Urinary bladder (tissue), 4 donors: ENCODE data around the gene TLR5. TPM values are rescaled to one million over a fixed set of nuclear protein-coding genes. Genes with fewer than 3 reads are reported as not detected.
A peak's percentile ranks its signal among the peaks of the same experiment; 100 is the strongest.

Experiments
- DNase-seq: peaks from one replicate; pipeline ENCODE4 v3.0.0-alpha.2; 2015; ENCODE audit errors: extremely low spot score
- H3K27ac ChIP-seq: one replicate; pipeline ENCODE4 v1.5.1; 2013; ENCODE audit warnings: low read depth, mild to moderate bottlenecking, moderate library complexity
- H3K36me3 ChIP-seq: one replicate; pipeline ENCODE4 v1.6.1; 2013; ENCODE audit warnings: mild to moderate bottlenecking, moderate library complexity; ENCODE audit not compliant: insufficient read depth
- H3K4me1 ChIP-seq: one replicate; pipeline ENCODE4 v1.6.1; 2013; ENCODE audit warnings: mild to moderate bottlenecking, moderate library complexity; ENCODE audit not compliant: insufficient read depth
- H3K4me3 ChIP-seq: one replicate; pipeline ENCODE4 v1.5.1; 2013; ENCODE audit warnings: low read depth, low read length
- WGBS: extraction: QIAGEN DNeasy Blood & Tissue Kit; methylation state at CpG from one replicate; pipeline ENCODE4 v1.1.7; 2013; 5-methylcytosine and 5-hydroxymethylcytosine counted together
- polyA plus RNA-seq: library from polyadenylated mRNA; stranded (reverse); fragments of 200-250 nt; gene quantifications from one replicate; pipeline ENCODE4 v1.2.3, GENCODE V29; 2013
- total RNA-seq: library from RNA; depleted of rRNA; stranded (reverse); fragments of >200 nt; gene quantifications from one replicate; pipeline ENCODE4 v1.2.3, GENCODE V29; 2014
- donor health status: healthy with polysubstance abuse.
- donor health status: healthy.

Gene TLR5, protein sequence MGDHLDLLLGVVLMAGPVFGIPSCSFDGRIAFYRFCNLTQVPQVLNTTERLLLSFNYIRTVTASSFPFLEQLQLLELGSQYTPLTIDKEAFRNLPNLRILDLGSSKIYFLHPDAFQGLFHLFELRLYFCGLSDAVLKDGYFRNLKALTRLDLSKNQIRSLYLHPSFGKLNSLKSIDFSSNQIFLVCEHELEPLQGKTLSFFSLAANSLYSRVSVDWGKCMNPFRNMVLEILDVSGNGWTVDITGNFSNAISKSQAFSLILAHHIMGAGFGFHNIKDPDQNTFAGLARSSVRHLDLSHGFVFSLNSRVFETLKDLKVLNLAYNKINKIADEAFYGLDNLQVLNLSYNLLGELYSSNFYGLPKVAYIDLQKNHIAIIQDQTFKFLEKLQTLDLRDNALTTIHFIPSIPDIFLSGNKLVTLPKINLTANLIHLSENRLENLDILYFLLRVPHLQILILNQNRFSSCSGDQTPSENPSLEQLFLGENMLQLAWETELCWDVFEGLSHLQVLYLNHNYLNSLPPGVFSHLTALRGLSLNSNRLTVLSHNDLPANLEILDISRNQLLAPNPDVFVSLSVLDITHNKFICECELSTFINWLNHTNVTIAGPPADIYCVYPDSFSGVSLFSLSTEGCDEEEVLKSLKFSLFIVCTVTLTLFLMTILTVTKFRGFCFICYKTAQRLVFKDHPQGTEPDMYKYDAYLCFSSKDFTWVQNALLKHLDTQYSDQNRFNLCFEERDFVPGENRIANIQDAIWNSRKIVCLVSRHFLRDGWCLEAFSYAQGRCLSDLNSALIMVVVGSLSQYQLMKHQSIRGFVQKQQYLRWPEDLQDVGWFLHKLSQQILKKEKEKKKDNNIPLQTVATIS
- total RNA-seq, result 5.7 TPM
- polyA plus RNA-seq, result 3.7 TPM

DNA sequence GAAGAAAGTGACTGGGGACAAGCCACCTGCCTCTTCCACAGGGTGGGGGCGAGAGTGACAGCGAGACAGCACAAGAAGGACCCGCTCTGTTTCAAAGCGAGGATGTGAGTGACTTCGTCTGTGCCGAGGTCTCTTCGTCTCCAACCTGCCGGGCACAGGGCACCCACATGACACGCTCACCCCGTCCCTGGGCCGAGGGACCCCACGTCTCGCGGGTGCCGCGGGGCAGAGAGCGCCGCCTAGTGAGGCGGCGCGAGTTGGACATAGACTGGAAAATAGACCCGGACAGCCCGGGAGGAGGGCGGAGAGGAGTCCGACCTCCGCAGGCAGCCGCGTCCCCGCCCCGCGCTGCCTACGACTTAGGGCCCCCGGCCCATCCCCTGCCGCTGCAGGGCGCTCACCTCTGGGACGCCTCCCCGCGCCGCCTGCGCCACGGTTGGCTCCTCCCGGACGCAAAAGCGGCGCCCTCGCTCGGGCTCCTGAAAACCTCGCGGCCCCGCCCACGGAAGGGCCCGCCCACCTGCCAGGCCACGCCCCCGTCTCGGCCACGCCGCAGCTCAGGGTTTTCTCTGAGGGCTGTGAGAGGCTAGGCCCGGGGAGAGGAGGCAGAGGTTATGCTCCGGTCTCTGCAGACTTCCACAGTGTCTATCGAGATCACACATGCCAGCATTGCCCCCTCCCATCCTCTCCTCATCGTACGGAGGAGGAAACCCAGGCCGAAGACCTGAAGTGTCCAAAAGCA lies at the start of gene TLR5:
Gene TLR5 (minus strand): TSS at position 454 of the 742 bp plus-strand sequence. CDS start 30,217 bp downstream, outside the sequence.
- no peak within 1 kb of the TSS for H3K27ac ChIP-seq

DNA sequence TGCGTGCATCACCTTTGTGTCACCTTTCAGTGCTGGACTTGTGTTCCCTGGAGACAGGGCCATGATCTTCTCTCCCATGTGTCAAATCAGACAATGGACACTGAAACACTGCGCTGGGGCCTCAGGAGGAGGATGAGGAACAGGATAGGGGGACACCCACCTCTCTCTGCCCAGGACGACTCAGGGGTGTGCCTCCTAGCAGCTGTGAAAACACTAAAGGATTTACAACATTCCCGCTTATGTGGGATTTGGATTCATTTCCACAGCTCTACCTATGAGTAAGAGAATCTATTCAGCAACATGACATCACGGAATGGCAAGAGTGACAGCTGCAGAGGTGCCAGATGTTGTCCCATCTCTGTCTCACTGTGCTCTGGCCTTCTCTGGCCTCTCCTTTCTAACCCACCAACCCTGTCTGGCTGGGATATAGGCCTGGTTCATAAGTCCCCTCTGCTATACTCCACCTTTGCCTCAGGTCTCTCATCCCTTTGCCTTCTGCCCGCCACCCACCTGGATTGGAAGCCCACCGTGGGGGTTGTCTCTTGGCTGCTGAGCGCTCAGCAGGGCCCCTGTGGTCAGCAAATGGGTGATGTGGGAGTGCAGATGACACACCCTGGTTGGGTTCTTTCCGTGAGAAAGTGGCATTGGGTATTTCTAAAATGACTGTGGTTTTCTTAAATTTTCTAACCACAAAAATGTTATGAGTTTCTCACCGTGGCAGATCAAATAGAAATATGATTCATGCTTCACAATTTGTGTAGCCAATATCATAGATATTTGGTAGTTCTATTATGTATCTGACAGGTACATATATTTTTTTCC lies 47.1 kb upstream of the TLR5 start:
- DNase-seq, result no peak
- Histone ChIP-seq H3K27ac (no peak overlapping the region), H3K36me3 (no peaks in the 10 kb centered on the region), H3K4me1 (no peaks in the 10 kb centered on the region), H3K4me3 (no peak overlapping the region)
- 69% methylated on average over 10 of the region's 10 CpGs for WGBS

More for the DNA sequence above, at the start of gene TLR5:
- Histone ChIP-seq H3K36me3 (no peaks in the 10 kb centered on the region), H3K4me3 (peak within 1 kb of the TSS; percentile 50), H3K4me1 (no peaks in the 10 kb centered on the region)
- DNase-seq, result no peak
- 5% methylated on average over 63 of the region's 63 CpGs for WGBS

- WGBS, result 66% methylated on average over 4 of the region's 4 CpGs
- H3K4me1 ChIP-seq, result no peaks in the 10 kb centered on the region
- no peak for DNase-seq
These were observed 46.5 kb upstream of the TLR5 start for GRCh38 chr1:223189525-223189902.

GRCh38 chr1:223188618-223189356 lies 45.7 kb upstream of the TLR5 start:
- H3K27ac ChIP-seq, result no peak overlapping the region
- no peak overlapping the region for H3K4me3 ChIP-seq
- no peaks in the 10 kb centered on the region for H3K36me3 ChIP-seq
- no peak for DNase-seq
- WGBS, result 75% methylated on average over 5 of the region's 5 CpGs
- no peaks in the 10 kb centered on the region for H3K4me1 ChIP-seq

More at GRCh38 chr1:223189525-223189902, 46.5 kb upstream of the TLR5 start:
- H3K27ac ChIP-seq, result no peak overlapping the region
- no peaks in the 10 kb centered on the region for H3K36me3 ChIP-seq
- H3K4me3 ChIP-seq, result no peak overlapping the region

GRCh38 chr1:223186800-223187199 lies 43.8 kb upstream of the TLR5 start:
- no peak overlapping the region for H3K4me3 ChIP-seq
- DNase-seq, result no peak
- H3K4me1 ChIP-seq, result no peaks in the 10 kb centered on the region
- WGBS, result 80% methylated on average over 3 of the region's 3 CpGs
- no peaks in the 10 kb centered on the region for H3K36me3 ChIP-seq
- no peak overlapping the region for H3K27ac ChIP-seq

GRCh38 chr1:223183268-223183862 lies 40.3 kb upstream of the TLR5 start:
- H3K36me3 ChIP-seq, result no peaks in the 10 kb centered on the region
- 89% methylated on average over 9 of the region's 9 CpGs for WGBS
- DNase-seq, result no peak
- H3K27ac ChIP-seq, result no peak overlapping the region
- H3K4me3 ChIP-seq, result no peak overlapping the region
- H3K4me1 ChIP-seq, result no peaks in the 10 kb centered on the region

DNA sequence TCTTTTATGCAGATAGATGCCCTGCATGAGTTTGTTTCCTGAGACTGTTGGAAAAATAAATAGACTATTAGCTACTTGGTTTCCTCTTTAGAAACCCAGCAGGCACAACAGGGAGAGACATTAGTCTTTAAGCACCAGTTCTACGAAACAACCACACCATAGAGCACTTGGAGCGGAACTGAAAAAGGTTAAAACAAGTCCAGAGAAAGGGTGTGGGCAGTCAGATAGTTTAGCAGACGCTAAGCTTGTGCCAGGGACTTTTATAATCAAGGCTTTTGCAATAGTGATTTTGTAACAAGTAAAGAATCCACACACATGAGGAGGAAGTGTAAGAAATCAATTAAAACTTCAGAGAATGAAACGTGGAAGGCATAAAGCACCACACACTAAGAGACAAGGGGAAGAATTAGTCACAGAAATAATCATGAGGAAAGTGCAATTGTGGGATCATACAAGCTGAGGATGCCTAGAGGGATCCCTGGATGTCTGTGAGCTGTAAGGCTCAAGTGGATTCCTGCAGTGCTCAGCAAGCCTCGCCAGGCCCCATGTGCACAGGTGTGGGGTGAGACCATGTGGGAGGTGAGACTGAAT lies 37.8 kb upstream of the TLR5 start:
- whole genome bisulfite sequencing, result 48% methylated on average over 5 of the region's 5 CpGs
- DNase-seq, result peak; percentile 8
- H3K36me3 ChIP-seq, result no peaks in the 10 kb centered on the region
- no peaks in the 10 kb centered on the region for H3K4me1 ChIP-seq
- no peak overlapping the region for H3K4me3 ChIP-seq
- no peak overlapping the region for H3K27ac ChIP-seq

GRCh38 chr1:223179786-223180185 lies 36.7 kb upstream of the TLR5 start:
- no peaks in the 10 kb centered on the region for H3K4me1 ChIP-seq
- WGBS, result 90% methylated on average over 1 of the region's 1 CpG
- H3K27ac ChIP-seq, result no peak overlapping the region
- H3K36me3 ChIP-seq, result no peaks in the 10 kb centered on the region
- DNase-seq, result no peak
- no peak overlapping the region for H3K4me3 ChIP-seq

DNA sequence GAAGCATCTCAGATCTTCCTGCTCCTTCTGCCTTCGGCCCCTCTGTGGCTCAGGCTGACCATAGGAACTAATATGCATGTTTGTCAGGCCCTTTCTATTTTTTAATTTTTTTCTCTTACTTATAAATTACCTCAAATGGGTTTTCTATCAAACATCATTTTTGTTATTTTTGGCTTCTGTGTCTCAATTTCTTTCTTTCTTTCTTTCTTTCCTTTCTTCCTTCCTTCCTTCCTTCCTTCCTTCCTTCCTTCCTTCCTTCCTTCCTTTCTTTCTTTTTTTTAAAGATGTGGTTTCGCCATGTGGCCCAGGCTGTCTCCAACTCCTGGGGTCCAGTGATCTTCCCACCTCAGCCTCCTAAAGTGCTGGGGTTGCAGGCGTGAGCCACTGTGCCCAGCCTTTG lies 36.2 kb upstream of the TLR5 start:
- Histone ChIP-seq H3K27ac (no peak overlapping the region), H3K4me3 (no peak overlapping the region), H3K4me1 (no peaks in the 10 kb centered on the region), H3K36me3 (no peaks in the 10 kb centered on the region)
- no peak for DNase-seq
- 94% methylated on average over 3 of the region's 3 CpGs for WGBS

- no peaks in the 10 kb centered on the region for H3K36me3 ChIP-seq
- DNase-seq, result no peak
- no peak overlapping the region for H3K27ac ChIP-seq
- WGBS, result 41% methylated on average over 5 of the region's 5 CpGs
- no peak overlapping the region for H3K4me3 ChIP-seq
- no peaks in the 10 kb centered on the region for H3K4me1 ChIP-seq
These were observed 34.6 kb upstream of the TLR5 start for GRCh38 chr1:223177681-223178080.

GRCh38 chr1:223176437-223176836 lies 33.4 kb upstream of the TLR5 start:
- H3K4me1 ChIP-seq, result no peaks in the 10 kb centered on the region
- H3K27ac ChIP-seq, result no peak overlapping the region
- H3K4me3 ChIP-seq, result no peak overlapping the region
- WGBS, result 92% methylated on average over 3 of the region's 3 CpGs
- DNase-seq, result no peak
- H3K36me3 ChIP-seq, result no peaks in the 10 kb centered on the region

- no peak for DNase-seq
- Histone ChIP-seq H3K27ac (no peak overlapping the region), H3K4me1 (no peaks in the 10 kb centered on the region), H3K4me3 (no peak overlapping the region), H3K36me3 (no peaks in the 10 kb centered on the region)
- 70% methylated on average over 3 of the region's 3 CpGs for WGBS
These were observed 32.6 kb upstream of the TLR5 start for GRCh38 chr1:223175633-223176032.
